NCI-H345 treated with DMSO at 0.1 percent for 48 hours (cell line): ENCODE data around the gene MYG1.
"Not testable (repeated sequence)": the region's sequence is repeated elsewhere in the genome, so short reads cannot be mapped to it uniquely, and the experiment has no call there.

Experiments
- DNase-seq: peaks from one replicate; lab custom pipeline; 2025; ENCODE audit not compliant: unreplicated experiment; lab: John Stamatoyannopoulos, UW

Gene MYG1

GRCh38 chr12:53326460-53327185 lies 27.1 kb downstream of the MYG1 start:
- DNase-seq = no peak

GRCh38 chr12:53327435-53328042 lies 28.0 kb downstream of the MYG1 start:
- DNase-seq = no peak

- no peak for DNase-seq
Observed at GRCh38 chr12:53328043-53328435, 28.5 kb downstream of the MYG1 start.

- no peak for DNase-seq
Observed at GRCh38 chr12:53330671-53331070, 31.2 kb downstream of the MYG1 start.

- DNase-seq = not testable (repeated sequence)
Observed at GRCh38 chr12:53332339-53332738, 32.8 kb downstream of the MYG1 start.

GRCh38 chr12:53332744-53333143 lies 33.2 kb downstream of the MYG1 start:
- no peak for DNase-seq

- no peak for DNase-seq
Observed at GRCh38 chr12:53333289-53333688, 33.8 kb downstream of the MYG1 start.

- no peak for DNase-seq
Observed at GRCh38 chr12:53333845-53334244, 34.4 kb downstream of the MYG1 start.

GRCh38 chr12:53334822-53335221 lies 35.3 kb downstream of the MYG1 start:
- no peak for DNase-seq

GRCh38 chr12:53336181-53336681 lies 36.7 kb downstream of the MYG1 start, which contains the start of gene SP7:
Gene SP7 (minus strand): TSS chr12:53336354. CDS start chr12:53335646, 708 bp downstream.
- no peak for DNase-seq

GRCh38 chr12:53338017-53338416 lies 38.5 kb downstream of the MYG1 start:
- DNase-seq = no peak

GRCh38 chr12:53338916-53339315 lies 39.4 kb downstream of the MYG1 start:
- no peak for DNase-seq

- no peak for DNase-seq
Observed at GRCh38 chr12:53340398-53340797, 40.9 kb downstream of the MYG1 start.

- DNase-seq = no peak
Observed at GRCh38 chr12:53343449-53343848, 44.0 kb downstream of the MYG1 start.

- DNase-seq = no peak
Observed at GRCh38 chr12:53343969-53344368, 44.5 kb downstream of the MYG1 start.

- DNase-seq = no peak
Observed at GRCh38 chr12:53344487-53344823, 45.0 kb downstream of the MYG1 start.

GRCh38 chr12:53344824-53345485 lies 45.5 kb downstream of the MYG1 start:
- no peak for DNase-seq

- no peak for DNase-seq
Observed at GRCh38 chr12:53345486-53346188, 46.1 kb downstream of the MYG1 start.

- DNase-seq = no peak
Observed at GRCh38 chr12:53346491-53346890, 47.0 kb downstream of the MYG1 start.

- DNase-seq = no peak
Observed at GRCh38 chr12:53347905-53348304, 48.4 kb downstream of the MYG1 start.
